Testis (tissue), 3 donors: ENCODE results near the gene MED12L. TPM values are rescaled to one million over a fixed set of nuclear protein-coding genes. Genes with fewer than 3 reads are reported as not detected.

Source experiments
- DNase-seq: peaks from one replicate; pipeline ENCODE4 v3.0.0-alpha.2; 2019
- H3K27ac ChIP-seq, 2 donors: fragments of 200-600 bp; sonication (generic); one replicate each; pipeline ENCODE4 v1.5.1; 2019
- H3K27me3 ChIP-seq: fragments of 200-600 bp; sonication (generic); one replicate; pipeline ENCODE4 v1.5.1; 2019
- H3K36me3 ChIP-seq: fragments of 200-600 bp; sonication (generic); one replicate; pipeline ENCODE4 v1.5.1; 2017; ENCODE audit warnings: low read depth; ENCODE audit errors: missing control alignments
- H3K4me1 ChIP-seq: fragments of 200-600 bp; sonication (generic); one replicate; pipeline ENCODE4 v1.5.1; 2019
- H3K4me3 ChIP-seq, 2 donors: fragments of 200-600 bp; sonication (generic); one replicate each; pipeline ENCODE4 v1.5.1; 2017 to 2019
- H3K9me3 ChIP-seq: fragments of 200-600 bp; sonication (generic); one replicate; pipeline ENCODE4 v1.5.1; 2017
- CTCF ChIP-seq, 3 experiments: fragments of 450-650 bp in 2 of 3; fragments of 200-600 bp in 1 of 3; sonication (generic) in 1 of 3; IDR thresholded peaks; one replicate each; pipeline ENCODE4 v1.5.1; 2016 to 2019; ENCODE audit warnings: antibody characterized with exemption in 3 of 3, mild to moderate bottlenecking in 2 of 3, moderate library complexity in 1 of 3
- POLR2A ChIP-seq: fragments of 450-650 bp; IDR thresholded peaks from one replicate; pipeline ENCODE4 v1.6.1; 2017; ENCODE audit warnings: antibody characterized with exemption, mild to moderate bottlenecking, moderate library complexity
- WGBS, 2 donors: methylation state at CpG; one replicate each; pipeline ENCODE4 v1.1.5; 2018; 5-methylcytosine and 5-hydroxymethylcytosine counted together
- intact Hi-C: fragments of 100-400 bp; cut with DNase I; formaldehyde crosslinking; loops from one replicate; pipeline ENCODE4 v1.15.1; 2023; ENCODE audit warnings: low total_unique reads
- polyA plus RNA-seq: library from polyadenylated mRNA; stranded (reverse); fragments of 350-450 nt; fragmentation: Illumina TruSeq; extraction: RNeasy Lipid Tissue Mini Kit (QIAGEN cat#74804); gene quantifications from one replicate; pipeline ENCODE4 v1.2.3, GENCODE V29; 2014; ENCODE audit warnings: low read depth, low replicate concordance; ENCODE audit not compliant: insufficient read depth
- total RNA-seq, 2 donors: library from RNA; depleted of rRNA; stranded (reverse); fragments of >200 nt; gene quantifications; one replicate each; pipeline ENCODE4 v1.2.3, GENCODE V29; 2016

The MED12L gene
- total and polyA plus RNA-seq, 3 donors from 2014 or later, result 10.3 to 18.5 (median 10.4) TPM

GRCh38 chr3:151393146-151393830 is 307.8 kb downstream of the MED12L start:
- TF ChIP-seq CTCF (IDR thresholded peaks at IDR 0.05) (no peak), POLR2A (no peak)
- intact Hi-C loops, result no loop called here

DNA sequence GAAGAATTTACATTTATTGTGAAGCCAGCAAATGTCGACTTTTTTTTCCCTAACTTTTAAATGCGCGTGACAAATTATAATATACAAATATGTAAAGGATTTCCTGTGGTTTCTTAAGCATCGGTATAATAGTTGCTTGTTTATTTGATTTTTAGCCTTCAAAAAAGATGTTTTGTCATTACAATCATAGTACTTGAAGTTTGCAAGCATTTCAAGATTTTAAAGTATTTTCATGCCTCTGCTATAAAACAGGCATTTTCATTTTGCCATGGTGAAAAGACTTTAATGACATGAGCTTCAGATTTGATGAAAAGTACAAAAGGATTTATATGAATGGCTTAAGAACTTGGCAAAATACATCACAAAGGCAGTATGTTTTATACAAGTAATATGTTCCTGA is 308.5 kb downstream of the MED12L start:
- Histone ChIP-seq H3K27me3 (no peaks in the 10 kb centered on the region), H3K27ac (no peak overlapping the region), H3K36me3 (no peaks in the 10 kb centered on the region), H3K4me3 (no peak overlapping the region), H3K4me1 (no peaks in the 10 kb centered on the region), H3K9me3 (no peaks in the 10 kb centered on the region)
- DNase-seq, result no peak
- intact Hi-C loops, result no loop called here
- TF ChIP-seq CTCF (IDR thresholded peaks at IDR 0.05) (no peak), POLR2A (no peak)
- 73 to 76% methylated on average over 4 of the region's 4 CpGs for WGBS, 2 donors

More at GRCh38 chr3:151393146-151393830, 307.8 kb downstream of the MED12L start:
- DNase-seq, result no peak
- no peak overlapping the region for H3K4me3 ChIP-seq
- 56 to 65% methylated on average over 3 of the region's 3 CpGs for WGBS, 2 donors
- H3K9me3 ChIP-seq, result no peaks in the 10 kb centered on the region
- no peak overlapping the region for H3K27ac ChIP-seq
- no peaks in the 10 kb centered on the region for H3K27me3 ChIP-seq
- H3K36me3 ChIP-seq, result no peaks in the 10 kb centered on the region
- no peaks in the 10 kb centered on the region for H3K4me1 ChIP-seq

DNA sequence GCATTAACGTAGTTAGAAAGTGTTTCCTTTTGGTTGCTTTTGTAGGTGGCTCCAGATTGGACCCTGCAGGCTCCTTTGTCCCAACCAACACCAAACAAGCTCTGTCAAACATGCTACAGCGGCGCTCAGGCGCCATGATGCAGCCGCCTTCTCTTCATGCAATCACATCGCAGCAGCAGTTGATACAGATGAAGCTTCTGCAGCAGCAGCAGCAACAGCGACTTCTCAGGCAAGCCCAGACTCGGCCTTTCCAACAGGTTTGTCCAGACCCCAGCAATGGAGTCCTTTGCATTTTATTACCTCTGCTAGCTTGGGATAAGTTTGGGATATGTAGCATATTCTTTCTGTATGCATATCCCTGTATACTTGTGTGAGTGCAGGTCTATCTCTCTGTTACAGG is 309.1 kb downstream of the MED12L start:
- no peak for DNase-seq
- intact Hi-C loops, result no loop called here
- Histone ChIP-seq H3K27ac (no peak overlapping the region), H3K4me1 (no peaks in the 10 kb centered on the region), H3K9me3 (no peaks in the 10 kb centered on the region), H3K4me3 (no peak overlapping the region), H3K36me3 (no peaks in the 10 kb centered on the region), H3K27me3 (no peaks in the 10 kb centered on the region)
- 82 to 83% methylated on average over 8 of the region's 8 CpGs for WGBS, 2 donors
- TF ChIP-seq POLR2A, result no peak
- TF ChIP-seq CTCF (IDR thresholded peaks at IDR 0.05), result no peak

GRCh38 chr3:151395806-151396205 is 310.3 kb downstream of the MED12L start:
- H3K36me3 ChIP-seq, result no peaks in the 10 kb centered on the region
- TF ChIP-seq POLR2A (no peak), CTCF (IDR thresholded peaks at IDR 0.05) (no peak)
- H3K27ac ChIP-seq, result no peak overlapping the region
- H3K4me1 ChIP-seq, result no peaks in the 10 kb centered on the region
- H3K9me3 ChIP-seq, result no peaks in the 10 kb centered on the region
- no peak for DNase-seq
- 88 to 93% methylated on average over 3 of the region's 3 CpGs for WGBS, 2 donors
- H3K27me3 ChIP-seq, result no peaks in the 10 kb centered on the region
- H3K4me3 ChIP-seq, result no peak overlapping the region
- intact Hi-C loops, result no loop called here

- intact Hi-C loops, result no loop called here
- no peaks in the 10 kb centered on the region for H3K4me1 ChIP-seq
- H3K36me3 ChIP-seq, result no peaks in the 10 kb centered on the region
- no peak overlapping the region for H3K4me3 ChIP-seq
- no peaks in the 10 kb centered on the region for H3K9me3 ChIP-seq
- 80 to 90% methylated on average over 5 of the region's 5 CpGs for WGBS, 2 donors
- TF ChIP-seq CTCF (IDR thresholded peaks at IDR 0.05) (no peak), POLR2A (no peak)
- H3K27me3 ChIP-seq, result no peaks in the 10 kb centered on the region
- no peak overlapping the region for H3K27ac ChIP-seq
- no peak for DNase-seq
Measured at GRCh38 chr3:151398895-151399294, 313.4 kb downstream of the MED12L start.
